ENCODE measurements around the gene OR6C2. TPM values are rescaled to one million over a fixed set of nuclear protein-coding genes. Genes with fewer than 3 reads are reported as not detected.

Gene OR6C2
- total and polyA plus RNA-seq, 9 of the 15 experiments (the other 6 are each of a cell fraction or from before 2014, with no cell fraction given): not detected

- no peak for FAIRE-seq
- in situ Hi-C loops (cut with MboI): no loop called here
Measured at GRCh38 chr12:55407866-55408265, 36.0 kb upstream of the OR6C2 start.

More at GRCh38 chr12:55407866-55408265, 36.0 kb upstream of the OR6C2 start:
- ChIA-PET CTCF (ENCODE audit: low intra/inter-chr PET ratio) (no interaction called here), POLR2A (no interaction called here)
- Histone ChIP-seq H3K79me2 (ENCODE audit: control insufficient read depth, insufficient read depth, low read length) (no peaks in the 10 kb centered on the region), H3K27me3 (ENCODE audit: control insufficient read depth in 2 of 2, insufficient read depth in 2 of 2, low read length in 2 of 2) (no peaks in the 10 kb centered on the region), H3K9me1 (ENCODE audit: control insufficient read depth, insufficient read depth, low read length) (no peaks in the 10 kb centered on the region), H3K9ac (ENCODE audit: insufficient read depth in 1 of 2, low read depth in 2 of 2, low read length in 2 of 2) (no peak overlapping the region), H3K36me3 (ENCODE audit: control insufficient read depth, insufficient read depth, low read length) (no peaks in the 10 kb centered on the region), H3K4me2 (ENCODE audit: insufficient read depth, low read length) (no peak overlapping the region), H3K4me3 (no peak overlapping the region), H2AFZ (ENCODE audit: low read depth, low read length) (no peak overlapping the region), H3K9me3 (replicated peaks; ENCODE audit: control insufficient read depth, insufficient read depth, low read depth, low read length) (0 out of 2 replicates have a peak, but pooled peaks cover 1% of the 10 kb centered on the region), H3K4me1 (replicated peaks in 1 of 2; ENCODE audit: control insufficient read depth in 2 of 2, insufficient read depth in 2 of 2, low read length in 2 of 2) (no peaks in the 10 kb centered on the region; a peak in 1 of 5 replicates), H4K20me1 (replicated peaks; ENCODE audit: control insufficient read depth, insufficient read depth, low read length) (no peaks in the 10 kb centered on the region), H3K27ac (ENCODE audit: extremely low read depth, low read depth, low read length) (no peak overlapping the region)
- no peak for ATAC-seq
- intact Hi-C loops (cut with micrococcal nuclease): no loop called here
- DNase-seq (ENCODE audit: extremely low read depth in 1 of 4, low spot score in 3 of 4): no peak
- WGBS (ENCODE audit: insufficient coverage, low coverage, missing lambda C conversion rate): 0% methylated on average over 1 of the region's 1 CpG
- BruUV-seq (replicated peaks): no TSS peak
- TF ChIP-seq ZBTB5 (IDR thresholded peaks at IDR 0.05) (no peak), CBX3 (IDR thresholded peaks at IDR 0.05; ENCODE audit: borderline replicate concordance in 1 of 2, low read length in 2 of 2) (no peak), THRB (CRISPR knock-in tag; conservative IDR thresholded peaks at IDR 0.05) (no peak), RAD51 (IDR thresholded peaks at IDR 0.05; ENCODE audit: borderline replicate concordance, low read depth) (no peak), NCOA1 (IDR thresholded peaks at IDR 0.05; ENCODE audit: low read depth) (no peak), BRD4 (IDR thresholded peaks at IDR 0.05) (no peak), AFF1 (IDR thresholded peaks at IDR 0.05; ENCODE audit: low read depth in 1 of 2, partially characterized antibody in 2 of 2) (no peak), TEAD1 (CRISPR knock-in tag; IDR thresholded peaks at IDR 0.05) (no peak)
